ENCODE data around the gene UQCRHL.

The UQCRHL gene

GRCh38 chr1:15765495-15766194 is 41.8 kb downstream of the UQCRHL start:
- Histone ChIP-seq H3K36me3 (ENCODE audit: insufficient read depth, low read length) (peaks cover 3% of the 10 kb centered on the region), H3K9me3 (ENCODE audit: low read length) (no peaks in the 10 kb centered on the region), H3K4me1 (ENCODE audit: insufficient read depth, low read length) (peaks cover under 1% of the 10 kb centered on the region)

GRCh38 chr1:15764890-15765289 is 42.6 kb downstream of the UQCRHL start:
- Histone ChIP-seq H3K36me3 (ENCODE audit: insufficient read depth, low read length) (peaks cover 3% of the 10 kb centered on the region), H3K4me1 (ENCODE audit: insufficient read depth, low read length) (peaks cover 3% of the 10 kb centered on the region), H3K9me3 (ENCODE audit: low read length) (no peaks in the 10 kb centered on the region), H2AFZ (ENCODE audit: low read depth, low read length) (no peak overlapping the region), H3K27me3 (ENCODE audit: insufficient read depth, low read length) (no peaks in the 10 kb centered on the region), H3K4me3 (ENCODE audit: low read length) (no peak overlapping the region)

More at GRCh38 chr1:15765495-15766194, 41.8 kb downstream of the UQCRHL start:
- H3K4me3 ChIP-seq (ENCODE audit: low read length), result no peak overlapping the region
- H3K27me3 ChIP-seq (ENCODE audit: insufficient read depth, low read length), result no peaks in the 10 kb centered on the region
- no peak overlapping the region for H2AFZ ChIP-seq (ENCODE audit: low read depth, low read length)

- H3K4me1 ChIP-seq (ENCODE audit: insufficient read depth, low read length), result peaks cover 7% of the 10 kb centered on the region
- H3K27me3 ChIP-seq (ENCODE audit: insufficient read depth, low read length), result peaks cover 3% of the 10 kb centered on the region
- H3K36me3 ChIP-seq (ENCODE audit: insufficient read depth, low read length), result peaks cover 3% of the 10 kb centered on the region
- H3K4me3 ChIP-seq (ENCODE audit: low read length), result no peak overlapping the region
- H2AFZ ChIP-seq (ENCODE audit: low read depth, low read length), result no peak overlapping the region
- H3K9me3 ChIP-seq (ENCODE audit: low read length), result no peaks in the 10 kb centered on the region
Observed at GRCh38 chr1:15764269-15764764, 43.1 kb downstream of the UQCRHL start.

GRCh38 chr1:15762546-15762945 is 44.9 kb downstream of the UQCRHL start:
- Histone ChIP-seq H3K4me1 (ENCODE audit: insufficient read depth, low read length) (peaks cover 16% of the 10 kb centered on the region), H2AFZ (ENCODE audit: low read depth, low read length) (no peak overlapping the region), H3K9me3 (ENCODE audit: low read length) (no peaks in the 10 kb centered on the region), H3K4me3 (ENCODE audit: low read length) (no peak overlapping the region), H3K27me3 (ENCODE audit: insufficient read depth, low read length) (peaks cover 11% of the 10 kb centered on the region), H3K36me3 (ENCODE audit: insufficient read depth, low read length) (peaks cover 3% of the 10 kb centered on the region)

GRCh38 chr1:15761366-15762128 is 45.9 kb downstream of the UQCRHL start:
- Histone ChIP-seq H3K4me1 (ENCODE audit: insufficient read depth, low read length) (peaks cover 21% of the 10 kb centered on the region), H3K36me3 (ENCODE audit: insufficient read depth, low read length) (peaks cover 3% of the 10 kb centered on the region), H2AFZ (ENCODE audit: low read depth, low read length) (no peak overlapping the region), H3K27me3 (ENCODE audit: insufficient read depth, low read length) (peaks cover 21% of the 10 kb centered on the region), H3K9me3 (ENCODE audit: low read length) (no peaks in the 10 kb centered on the region), H3K4me3 (ENCODE audit: low read length) (no peak overlapping the region)

- Histone ChIP-seq H2AFZ (ENCODE audit: low read depth, low read length) (no peak overlapping the region), H3K27me3 (ENCODE audit: insufficient read depth, low read length) (peaks cover 25% of the 10 kb centered on the region), H3K4me3 (ENCODE audit: low read length) (no peak overlapping the region), H3K36me3 (ENCODE audit: insufficient read depth, low read length) (peaks cover 3% of the 10 kb centered on the region), H3K4me1 (ENCODE audit: insufficient read depth, low read length) (peaks cover 27% of the 10 kb centered on the region), H3K9me3 (ENCODE audit: low read length) (no peaks in the 10 kb centered on the region)
Observed at GRCh38 chr1:15760520-15761211, 46.8 kb downstream of the UQCRHL start.

- H3K9me3 ChIP-seq (ENCODE audit: low read length), result no peaks in the 10 kb centered on the region
- H3K4me3 ChIP-seq (ENCODE audit: low read length), result peak overlapping the region; percentile 54
- H2AFZ ChIP-seq (ENCODE audit: low read depth, low read length), result peak overlapping the region; percentile 63
- peaks cover 27% of the 10 kb centered on the region for H3K4me1 ChIP-seq (ENCODE audit: insufficient read depth, low read length)
- H3K36me3 ChIP-seq (ENCODE audit: insufficient read depth, low read length), result no peaks in the 10 kb centered on the region
- H3K27me3 ChIP-seq (ENCODE audit: insufficient read depth, low read length), result peaks cover 25% of the 10 kb centered on the region
Observed at GRCh38 chr1:15758953-15759661, 48.3 kb downstream of the UQCRHL start.

GRCh38 chr1:15758343-15758931 is 49.0 kb downstream of the UQCRHL start, which contains the start of gene FBLIM1:
TSS of gene FBLIM1 (plus strand) at chr1:15758795. CDS start at chr1:15764984, 6,189 bp downstream.
- Histone ChIP-seq H3K27me3 (ENCODE audit: insufficient read depth, low read length) (peaks cover 25% of the 10 kb centered on the region), H3K4me3 (ENCODE audit: low read length) (peak within 1 kb of the TSS; percentile 54), H3K9me3 (ENCODE audit: low read length) (no peaks in the 10 kb centered on the region), H3K4me1 (ENCODE audit: insufficient read depth, low read length) (peaks cover 27% of the 10 kb centered on the region), H3K36me3 (ENCODE audit: insufficient read depth, low read length) (no peaks in the 10 kb centered on the region), H2AFZ (ENCODE audit: low read depth, low read length) (peak within 1 kb of the TSS; percentile 63)

GRCh38 chr1:15757575-15758342 is 49.7 kb downstream of the UQCRHL start:
- Histone ChIP-seq H3K27me3 (ENCODE audit: insufficient read depth, low read length) (peaks cover 25% of the 10 kb centered on the region), H2AFZ (ENCODE audit: low read depth, low read length) (peak overlapping the region; percentile 1), H3K36me3 (ENCODE audit: insufficient read depth, low read length) (no peaks in the 10 kb centered on the region), H3K9me3 (ENCODE audit: low read length) (no peaks in the 10 kb centered on the region), H3K4me3 (ENCODE audit: low read length) (peak overlapping the region; percentile 27), H3K4me1 (ENCODE audit: insufficient read depth, low read length) (peaks cover 27% of the 10 kb centered on the region)

Data from neuron (in vitro differentiated cells).